SW 1271 (cell line): Measurements from ENCODE around the gene EPHA10.

Experiments
- DNase-seq, 2 experiments: peaks; one replicate each; lab custom pipeline; 2025; lab: John Stamatoyannopoulos, UW

EPHA10 gene

DNA sequence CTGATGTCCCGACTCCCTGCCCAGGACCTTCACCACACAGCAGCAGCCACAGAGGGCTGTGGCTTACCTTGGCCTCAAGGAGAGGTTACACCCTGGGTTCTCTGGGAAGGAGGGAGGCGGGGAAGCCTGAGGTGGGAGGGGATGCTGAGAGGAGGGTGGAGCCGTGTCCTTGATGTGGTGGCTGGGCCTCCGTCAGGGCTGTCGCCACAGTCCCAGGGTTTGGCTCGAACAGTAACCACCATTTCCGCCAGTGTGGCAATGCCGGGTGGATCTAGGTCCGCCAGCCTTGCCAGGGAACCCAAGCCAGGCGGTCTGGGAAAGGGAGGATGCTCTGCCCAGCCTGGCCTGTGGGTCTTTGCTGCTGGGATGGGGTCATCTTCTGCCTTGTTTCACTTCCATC lies 91.0 kb downstream of the EPHA10 start:
- no peak for DNase-seq

DNA sequence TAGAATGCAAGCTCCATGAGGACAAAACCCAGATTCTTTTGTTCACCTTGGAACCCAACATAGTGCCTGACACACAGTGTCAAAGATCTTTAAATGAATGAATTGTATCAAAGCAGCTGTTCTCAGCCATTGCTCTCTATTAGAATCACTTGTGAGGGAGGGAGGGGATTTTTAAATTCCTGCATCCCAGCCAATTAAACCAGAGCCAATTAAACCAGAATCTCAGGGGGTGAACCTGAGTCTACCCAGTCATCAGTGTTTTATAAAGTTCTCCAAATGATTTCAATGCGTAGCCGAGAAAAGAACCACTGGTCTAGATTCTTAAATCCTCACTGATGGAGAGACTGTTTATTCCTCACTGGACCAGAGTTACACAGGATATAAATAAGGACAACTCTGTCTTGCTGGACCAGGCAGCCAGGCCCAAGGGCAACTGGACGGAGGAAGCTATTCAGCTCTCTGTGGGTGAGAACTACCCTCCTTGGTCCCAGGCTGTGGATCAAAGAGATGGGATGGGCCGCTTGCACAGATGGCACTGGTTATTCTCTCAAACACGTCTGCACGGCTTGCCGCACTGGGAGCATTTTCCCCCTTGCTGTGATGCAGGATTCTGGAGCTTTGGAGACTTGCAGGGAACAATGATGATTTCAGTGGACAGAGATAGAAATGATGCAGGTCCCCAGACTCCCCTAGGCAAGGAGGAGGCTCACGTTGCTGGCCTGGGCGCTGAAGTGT lies 92.6 kb downstream of the EPHA10 start:
- no peak for DNase-seq

DNA sequence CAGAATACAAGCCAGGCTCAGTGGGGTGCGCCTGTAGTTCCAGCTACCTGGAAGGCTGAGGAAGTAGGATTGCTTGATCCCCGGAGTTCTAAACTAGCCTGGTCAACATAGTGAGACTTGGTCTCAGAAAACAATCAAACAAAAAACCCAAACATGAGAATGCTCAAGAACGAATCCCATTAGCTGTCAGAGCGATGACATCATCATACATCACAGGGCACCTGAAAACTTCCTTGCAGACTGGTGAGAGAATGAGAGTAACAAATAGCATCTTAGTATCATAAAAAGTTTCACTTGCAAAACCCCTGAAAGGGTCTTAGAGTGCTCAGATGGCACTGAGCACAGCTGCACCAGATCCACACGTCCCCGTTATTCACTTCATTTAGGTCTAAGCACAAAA lies 93.7 kb downstream of the EPHA10 start:
- no peak for DNase-seq

DNA sequence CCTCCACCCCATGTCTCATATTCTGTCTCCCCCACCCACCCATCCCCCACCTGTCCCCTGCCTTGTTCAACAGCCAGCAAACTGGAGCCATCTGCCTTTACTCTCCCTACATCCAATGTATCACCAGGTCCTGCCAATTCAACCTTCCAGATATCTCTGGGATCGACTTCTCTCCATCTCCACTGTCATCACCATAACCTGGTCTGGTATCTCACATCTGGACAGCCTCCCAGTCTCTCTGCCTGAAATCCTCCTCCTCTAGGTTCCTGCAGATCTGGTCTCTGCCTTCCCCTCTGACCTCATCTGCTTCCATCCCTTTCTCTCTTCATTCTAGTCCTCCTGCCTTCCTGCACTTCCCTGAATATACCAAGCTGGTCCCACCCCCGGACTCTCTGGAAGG lies 94.8 kb downstream of the EPHA10 start:
- no peak for DNase-seq

DNA sequence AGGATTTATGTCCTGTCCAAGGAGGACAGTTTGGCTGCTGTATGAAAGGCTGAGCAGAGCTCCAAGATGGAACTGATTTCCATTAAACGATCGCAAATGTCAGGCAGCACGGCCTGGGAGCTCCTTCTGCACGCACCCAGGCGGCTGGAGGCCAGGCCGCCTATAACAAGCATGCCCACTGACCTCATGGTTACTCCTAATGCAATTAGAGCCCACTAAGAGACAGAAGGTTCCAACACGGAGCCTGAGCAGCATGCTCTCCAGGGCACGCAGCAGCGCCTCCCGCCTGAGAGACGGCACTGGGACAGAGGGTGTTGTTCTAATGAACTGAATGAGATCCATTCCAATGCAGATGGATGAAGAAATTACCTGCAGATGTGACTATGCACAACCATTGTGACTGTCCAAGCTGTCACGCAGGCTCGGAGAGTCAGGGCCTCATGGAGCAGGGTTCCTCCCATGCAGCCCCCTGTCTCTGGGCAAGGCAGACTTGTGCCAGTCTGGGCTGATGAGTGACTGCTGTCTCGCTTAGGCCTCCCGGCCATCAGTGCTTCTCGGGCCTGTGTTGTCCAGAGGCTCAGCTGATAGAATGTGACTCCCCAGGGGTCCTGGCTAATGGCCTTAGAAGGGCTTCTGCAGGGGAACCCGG lies 97.8 kb downstream of the EPHA10 start:
- DNase-seq = no peak

DNA sequence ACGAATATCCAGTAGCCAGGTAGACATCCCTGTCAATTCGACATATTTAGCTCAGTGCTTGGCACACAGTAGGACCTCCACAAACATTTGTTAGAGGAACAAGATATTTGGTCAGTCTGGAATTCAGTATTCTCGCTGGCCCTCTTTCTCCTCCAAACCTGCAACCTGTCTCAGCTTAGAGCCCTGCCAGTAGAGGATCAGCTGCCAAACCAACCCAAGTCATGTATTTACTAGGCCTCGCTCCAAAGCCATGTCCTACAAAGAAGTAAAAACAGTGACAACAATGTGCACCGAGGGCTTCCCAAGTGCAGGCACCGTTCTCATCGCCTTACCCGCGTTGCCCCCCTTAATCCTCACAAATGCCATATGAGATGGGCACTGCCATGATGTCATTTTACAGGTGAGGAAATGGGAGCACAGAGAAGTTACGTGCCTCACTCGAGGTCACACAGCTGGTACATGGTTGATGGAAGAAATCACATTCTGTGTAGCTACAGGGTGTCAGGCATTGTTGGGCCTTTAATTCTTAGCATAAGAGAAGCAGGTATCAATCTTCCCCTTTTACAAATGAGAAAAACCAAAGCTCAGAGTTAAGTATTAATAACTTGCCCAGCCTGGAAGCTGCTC lies 98.6 kb downstream of the EPHA10 start:
- DNase-seq = no peak
